A204.1 (cell line): ENCODE data around the gene DARS2.

ENCODE experiments used
- FAIRE-seq: peaks from 2 replicates; lab custom pipeline; 2012; peaks lifted over from hg19 to GRCh38; lab: Jason Lieb, UNC

The DARS2 gene

GRCh38 chr1:173887627-173888026 is 63.2 kb downstream of the DARS2 start:
- FAIRE-seq, result no peak

GRCh38 chr1:173888749-173889148 is 64.3 kb downstream of the DARS2 start:
- no peak for FAIRE-seq

GRCh38 chr1:173889885-173890284 is 65.4 kb downstream of the DARS2 start:
- FAIRE-seq, result no peak

GRCh38 chr1:173893611-173894010 is 69.1 kb downstream of the DARS2 start:
- FAIRE-seq, result no peak

DNA sequence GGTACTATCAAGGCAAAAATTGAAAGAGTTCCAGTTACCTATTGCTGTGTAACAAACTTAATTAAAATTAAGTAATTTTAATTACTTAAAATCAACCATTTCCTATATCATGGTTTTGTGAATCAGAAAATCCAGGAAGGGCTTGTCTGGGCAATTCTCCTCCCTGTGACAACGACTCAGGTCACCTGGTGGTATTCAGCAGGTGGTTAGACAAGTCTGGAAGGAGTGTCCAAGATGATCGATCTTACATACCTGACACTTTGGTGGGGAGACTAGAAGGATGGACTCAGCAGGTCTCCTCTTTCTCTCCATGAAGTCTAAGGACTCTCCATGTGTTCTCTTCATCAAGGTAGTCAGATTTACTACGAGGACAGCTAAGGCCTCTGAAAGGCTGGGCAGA is 69.7 kb downstream of the DARS2 start:
- no peak for FAIRE-seq

DNA sequence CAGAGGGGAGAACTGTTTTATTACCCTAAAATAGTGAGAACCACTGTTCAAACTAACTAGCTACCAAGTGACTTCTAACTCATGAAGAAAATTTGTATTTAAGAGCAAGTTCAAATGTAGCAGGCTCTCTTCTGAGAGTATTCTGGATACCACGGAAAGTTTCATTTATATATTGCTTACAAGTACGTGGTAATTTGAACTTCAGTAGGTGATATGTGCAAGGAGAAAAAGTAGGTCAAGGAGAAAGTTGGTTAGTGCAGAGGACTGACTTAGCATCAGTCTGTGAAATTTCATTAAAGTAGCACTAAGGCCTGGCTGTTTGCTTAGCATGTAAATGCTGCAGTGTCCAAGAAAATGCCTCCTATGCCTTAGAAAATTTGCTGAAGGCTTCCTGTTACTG is 76.0 kb downstream of the DARS2 start:
- FAIRE-seq, result no peak

DNA sequence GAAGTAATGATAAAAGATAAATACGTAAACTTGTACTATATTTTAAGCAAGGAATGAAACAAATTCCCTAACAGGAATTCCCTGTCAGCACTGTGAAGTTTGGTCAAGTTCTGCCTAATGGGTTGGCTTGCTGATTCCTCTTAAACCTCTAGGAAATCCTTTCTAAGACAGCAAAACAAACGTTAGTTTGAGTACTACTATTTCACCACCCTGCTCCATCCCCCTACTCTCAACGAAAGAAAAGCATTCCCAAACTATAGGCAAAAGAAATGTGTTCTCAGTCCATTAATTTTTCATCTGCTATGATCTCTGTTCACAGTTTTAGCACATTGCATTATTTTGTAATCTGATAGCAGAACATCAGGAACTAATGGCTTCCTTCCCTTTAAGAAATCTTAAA is 76.5 kb downstream of the DARS2 start:
- no peak for FAIRE-seq

DNA sequence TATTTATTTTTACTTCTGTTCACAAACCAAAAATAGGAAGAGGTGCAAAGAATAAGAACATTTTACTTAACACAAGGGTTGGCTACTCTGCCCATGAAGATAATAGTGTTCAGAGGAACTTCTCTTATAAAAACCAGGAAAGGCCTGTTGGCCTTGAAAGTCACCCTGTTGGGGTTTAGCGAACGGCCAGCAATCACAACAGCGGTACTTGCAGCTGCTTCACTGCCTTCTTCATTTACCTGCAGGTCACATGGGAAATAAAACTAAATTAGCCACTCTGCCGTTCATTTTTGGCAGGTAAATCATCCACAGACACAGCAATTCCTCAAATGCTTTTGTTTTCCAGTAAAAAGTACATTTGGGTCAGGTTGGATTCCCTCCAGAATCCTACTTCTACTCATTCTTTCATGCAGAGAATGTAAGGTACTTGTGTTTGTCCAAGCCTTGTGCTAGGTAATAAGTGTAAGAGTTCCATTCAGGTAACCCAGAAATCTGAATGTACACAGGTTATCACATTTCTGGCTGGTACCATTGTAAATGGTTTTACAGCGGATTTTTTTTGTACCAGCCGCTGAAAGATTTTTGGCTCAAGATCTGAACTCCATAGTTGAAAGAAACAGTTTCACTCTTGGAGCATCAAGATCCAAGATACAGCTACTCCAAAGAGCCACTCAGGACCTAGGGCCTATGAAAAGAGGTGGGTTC is 79.5 kb downstream of the DARS2 start:
- FAIRE-seq, result no peak
